Neural cell (in vitro differentiated cells): ENCODE measurements around the gene RNF25. TPM values are rescaled to one million over a fixed set of nuclear protein-coding genes. Genes with fewer than 3 reads are reported as not detected.

ENCODE experiments used
- H2AFZ ChIP-seq: fragments of 200-600, 300-800 bp; sonication (generic), shearing (Covaris generic); 2 replicates; pipeline ENCODE4 v1.6.0; 2014; ENCODE audit warnings: low read depth, mild to moderate bottlenecking, antibody characterized with exemption, low read length, moderate library complexity
- H3F3A ChIP-seq: fragments of 200-600 bp; shearing (Covaris generic); 2 replicates; pipeline ENCODE4 v1.6.1; 2016; ENCODE audit warnings: mild to moderate bottlenecking, moderate library complexity, mixed read lengths, antibody characterized with exemption, low read length; ENCODE audit not compliant: insufficient read depth, poor library complexity, severe bottlenecking
- H3K27ac ChIP-seq: fragments of 200-600, 300-800 bp; sonication (generic), shearing (Covaris generic); 2 replicates; pipeline ENCODE4 v1.5.1; 2014; ENCODE audit warnings: mild to moderate bottlenecking, low read length, moderate library complexity
- H3K27me3 ChIP-seq: fragments of 300-800, 200-600 bp; sonication (generic), shearing (Covaris generic); 2 replicates; pipeline ENCODE4 v1.6.0; 2014; ENCODE audit warnings: mild to moderate bottlenecking, low read depth, low read length, moderate library complexity; ENCODE audit not compliant: insufficient read depth
- H3K36me3 ChIP-seq: fragments of 300-800, 200-600 bp; sonication (generic), shearing (Covaris generic); 2 replicates; pipeline ENCODE4 v1.5.1; 2014; ENCODE audit warnings: mild to moderate bottlenecking, antibody characterized with exemption, low read length, moderate library complexity; ENCODE audit not compliant: insufficient read depth
- H3K4me2 ChIP-seq: fragments of 300-800, 200-600 bp; sonication (generic), shearing (Covaris generic); 2 replicates; pipeline ENCODE4 v1.6.0; 2014; ENCODE audit warnings: mild to moderate bottlenecking, low read length
- H3K4me3 ChIP-seq: fragments of 300-800, 200-600 bp; sonication (generic), shearing (Covaris generic); 2 replicates; pipeline ENCODE4 v1.5.1; 2014; ENCODE audit warnings: mild to moderate bottlenecking, low read length, moderate library complexity
- H3K79me2 ChIP-seq: fragments of 200-600 bp; shearing (Covaris generic); replicated peaks from 2 replicates; pipeline ENCODE4 v1.6.0; 2014; ENCODE audit warnings: mild to moderate bottlenecking, low read length, moderate library complexity; ENCODE audit not compliant: insufficient read depth
- H3K9ac ChIP-seq: fragments of 300-800, 200-600 bp; sonication (generic), shearing (Covaris generic); 2 replicates; pipeline ENCODE4 v1.6.1; 2016; ENCODE audit warnings: mild to moderate bottlenecking, low read length, mixed read lengths
- H3K9me2 ChIP-seq: fragments of 200-600 bp; shearing (Covaris generic); 2 replicates; pipeline ENCODE4 v1.6.1; 2016; ENCODE audit warnings: mild to moderate bottlenecking, low read length, mixed read lengths; ENCODE audit not compliant: insufficient read depth
- H3K9me3 ChIP-seq: fragments of 200-600, 300-800 bp; sonication (generic), shearing (Covaris generic); 2 replicates; pipeline ENCODE4 v1.6.1; 2016; ENCODE audit warnings: mild to moderate bottlenecking, mixed run types, low read length, moderate library complexity, mixed read lengths
- H4K20me1 ChIP-seq: fragments of 200-600 bp; shearing (Covaris generic); 2 replicates; pipeline ENCODE4 v1.6.1; 2016; ENCODE audit warnings: mild to moderate bottlenecking, mixed run types; ENCODE audit not compliant: insufficient read depth
- CTCF ChIP-seq: fragments of 450-650 bp; IDR thresholded peaks from 2 replicates; pipeline ENCODE4 v1.5.1; 2014; ENCODE audit warnings: antibody characterized with exemption, mild to moderate bottlenecking, moderate library complexity; ENCODE audit not compliant: poor library complexity, severe bottlenecking
- EP300 ChIP-seq: fragments of 450-650 bp; conservative IDR thresholded peaks from 2 replicates; pipeline ENCODE4 v1.6.1; 2014; ENCODE audit warnings: antibody characterized with exemption, mild to moderate bottlenecking, moderate library complexity; ENCODE audit not compliant: poor library complexity, severe bottlenecking
- EZH2 ChIP-seq: fragments of 200-600, 300-800 bp; shearing (Covaris generic), sonication (generic); IDR thresholded peaks from 2 replicates; pipeline ENCODE4 v1.6.1; 2014; ENCODE audit warnings: antibody characterized with exemption, low read length, borderline replicate concordance, mild to moderate bottlenecking; ENCODE audit not compliant: insufficient read depth, poor library complexity, severe bottlenecking
- MXI1 ChIP-seq: fragments of 450-650 bp; conservative IDR thresholded peaks from 2 replicates; pipeline ENCODE4 v1.6.1; 2014; ENCODE audit warnings: antibody characterized with exemption, mild to moderate bottlenecking; ENCODE audit not compliant: poor library complexity, severe bottlenecking
- POLR2AphosphoS5 ChIP-seq: IDR thresholded peaks from 2 replicates; pipeline ENCODE4 v1.6.1; 2012
- RAD21 ChIP-seq: fragments of 450-650 bp; conservative IDR thresholded peaks from 2 replicates; pipeline ENCODE4 v1.6.1; 2014; ENCODE audit warnings: antibody characterized with exemption, mild to moderate bottlenecking, moderate library complexity
- REST ChIP-seq: IDR thresholded peaks from 2 replicates; pipeline ENCODE4 v1.6.1; 2012; ENCODE audit warnings: borderline replicate concordance
- SMC3 ChIP-seq: fragments of 450-650 bp; conservative IDR thresholded peaks from 2 replicates; pipeline ENCODE4 v1.6.1; 2014; ENCODE audit warnings: antibody characterized with exemption, mild to moderate bottlenecking, moderate library complexity; ENCODE audit not compliant: poor library complexity
- TAF1 ChIP-seq: IDR thresholded peaks from 2 replicates; pipeline ENCODE4 v1.6.1; 2012; ENCODE audit warnings: low read depth
- polyA plus RNA-seq: library from polyadenylated mRNA; depleted of rRNA; stranded (reverse); fragments of >200 nt; gene quantifications from 2 replicates; pipeline ENCODE4 v1.2.3, GENCODE V29; 2014

RNF25 gene
- polyA plus RNA-seq, 1 donor from 2014 or later = 86.0 TPM

- no peak overlapping the region for H3K4me2 ChIP-seq
- H3K27ac ChIP-seq = no peak overlapping the region
- H4K20me1 ChIP-seq = no peaks in the 10 kb centered on the region
- no peaks in the 10 kb centered on the region for H3F3A ChIP-seq
- no peaks in the 10 kb centered on the region for H3K9me2 ChIP-seq
- H3K9ac ChIP-seq = no peak overlapping the region
- no peaks in the 10 kb centered on the region for H3K79me2 ChIP-seq
- no peaks in the 10 kb centered on the region for H3K27me3 ChIP-seq
- H3K9me3 ChIP-seq = no peaks in the 10 kb centered on the region
- no peak overlapping the region for H3K4me3 ChIP-seq
- H3K36me3 ChIP-seq = no peaks in the 10 kb centered on the region
- no peak overlapping the region for H2AFZ ChIP-seq
- TF ChIP-seq SMC3 (no peak), EP300 (no peak), TAF1 (no peak), REST (no peak), POLR2AphosphoS5 (no peak), CTCF (no peak), EZH2 (no peak), MXI1 (no peak), RAD21 (no peak)
These were observed 48.5 kb upstream of the RNF25 start for GRCh38 chr2:218720048-218721041.

- Histone ChIP-seq H3K27me3 (no peaks in the 10 kb centered on the region), H3K4me3 (no peak overlapping the region), H3F3A (no peaks in the 10 kb centered on the region), H3K27ac (no peak overlapping the region), H4K20me1 (no peaks in the 10 kb centered on the region), H3K9ac (no peak overlapping the region), H2AFZ (no peak overlapping the region), H3K4me2 (no peak overlapping the region), H3K79me2 (no peaks in the 10 kb centered on the region), H3K36me3 (no peaks in the 10 kb centered on the region), H3K9me2 (no peaks in the 10 kb centered on the region), H3K9me3 (no peaks in the 10 kb centered on the region)
- TF ChIP-seq TAF1 (no peak), EZH2 (no peak), RAD21 (no peak), CTCF (no peak), SMC3 (no peak), MXI1 (no peak), POLR2AphosphoS5 (no peak)
These were observed 47.7 kb upstream of the RNF25 start for GRCh38 chr2:218719457-218719856.
